Karpas-422 (cell line): ENCODE results near the gene SLC11A1. TPM values are rescaled to one million over a fixed set of nuclear protein-coding genes. Genes with fewer than 3 reads are reported as not detected.
A peak's percentile ranks its signal among the peaks of the same experiment; 100 is the strongest.

Source experiments
- DNase-seq: peaks from one replicate; pipeline ENCODE4 v3.0.0-alpha.2; 2015
- H2AFZ ChIP-seq: fragments of 200-600 bp; sonication (generic); 2 replicates; pipeline ENCODE4 v1.6.1; 2014; ENCODE audit warnings: antibody characterized with exemption, low read length, mixed read lengths
- H3K27ac ChIP-seq: fragments of 200-600 bp; sonication (generic); 2 replicates; pipeline ENCODE4 v1.5.1; 2014; ENCODE audit warnings: mild to moderate bottlenecking, low read length, moderate library complexity
- H3K27me3 ChIP-seq: fragments of 200-600 bp; sonication (generic); 2 replicates; pipeline ENCODE4 v1.6.1; 2014; ENCODE audit warnings: low read length, mixed read lengths
- H3K36me3 ChIP-seq: fragments of 200-600 bp; sonication (generic); 2 replicates; pipeline ENCODE4 v1.6.1; 2014; ENCODE audit warnings: low read length, mixed read lengths; ENCODE audit not compliant: insufficient read depth
- H3K4me1 ChIP-seq: fragments of 200-600 bp; sonication (generic); 2 replicates; pipeline ENCODE4 v1.6.1; 2014; ENCODE audit warnings: mild to moderate bottlenecking, low read length, mixed read lengths
- H3K4me2 ChIP-seq: fragments of 200-600 bp; sonication (generic); 2 replicates; pipeline ENCODE4 v1.6.1; 2014; ENCODE audit warnings: low read length, low read depth, mild to moderate bottlenecking; ENCODE audit not compliant: poor library complexity, severe bottlenecking
- H3K4me3 ChIP-seq: fragments of 200-600 bp; sonication (generic); 2 replicates; pipeline ENCODE4 v1.5.1; 2014; ENCODE audit warnings: mild to moderate bottlenecking, antibody characterized with exemption, low read length, mixed read lengths
- H3K79me2 ChIP-seq: fragments of 200-600 bp; sonication (generic); 2 replicates; pipeline ENCODE4 v1.6.1; 2014; ENCODE audit warnings: mild to moderate bottlenecking, low read length, mixed read lengths
- H3K9ac ChIP-seq: fragments of 200-600 bp; sonication (generic); 2 replicates; pipeline ENCODE4 v1.6.0; 2014; ENCODE audit warnings: low read length
- H3K9me2 ChIP-seq: fragments of 200-600 bp; sonication (generic), shearing (Covaris generic); replicated peaks from 2 replicates; pipeline ENCODE4 v1.6.0; 2014; ENCODE audit warnings: mild to moderate bottlenecking, low read length, moderate library complexity; ENCODE audit not compliant: insufficient read depth
- H3K9me3 ChIP-seq: fragments of 300-700, 200-600 bp; sonication (generic); 2 replicates; pipeline ENCODE4 v1.6.1; 2014; ENCODE audit warnings: low read length, mixed read lengths
- H4K20me1 ChIP-seq: fragments of 200-600 bp; sonication (generic); 2 replicates; pipeline ENCODE4 v1.6.1; 2014; ENCODE audit warnings: mild to moderate bottlenecking, antibody characterized with exemption, low read length, low read depth; ENCODE audit not compliant: insufficient read depth
- total RNA-seq: library from RNA; depleted of rRNA; stranded (reverse); fragments of >200 nt; shearing (Covaris generic); gene quantifications from 2 replicates; pipeline ENCODE4 v1.2.3, GENCODE V29; 2014; ENCODE audit warnings: low replicate concordance

SLC11A1 gene
- total RNA-seq, 1 experiment from 2014 or later, result not detected

- DNase-seq, result no peak
- no peak overlapping the region for H2AFZ ChIP-seq
- H3K9ac ChIP-seq, result no peak overlapping the region
- H3K9me2 ChIP-seq, result no peaks in the 10 kb centered on the region
- H3K4me2 ChIP-seq, result no peak overlapping the region
- H4K20me1 ChIP-seq, result no peaks in the 10 kb centered on the region
- H3K4me3 ChIP-seq, result no peak overlapping the region
- no peaks in the 10 kb centered on the region for H3K36me3 ChIP-seq
- no peaks in the 10 kb centered on the region for H3K9me3 ChIP-seq
- no peaks in the 10 kb centered on the region for H3K27me3 ChIP-seq
- no peak overlapping the region for H3K27ac ChIP-seq
- H3K79me2 ChIP-seq, result no peaks in the 10 kb centered on the region
- peaks cover 35% of the 10 kb centered on the region for H3K4me1 ChIP-seq
These were observed 11.7 kb downstream of the SLC11A1 start for GRCh38 chr2:218393750-218394290.

GRCh38 chr2:218394298-218395089 lies 12.4 kb downstream of the SLC11A1 start:
- Histone ChIP-seq H3K4me3 (no peak overlapping the region), H3K27me3 (no peaks in the 10 kb centered on the region), H4K20me1 (no peaks in the 10 kb centered on the region), H3K4me2 (no peak overlapping the region), H2AFZ (no peak overlapping the region), H3K79me2 (no peaks in the 10 kb centered on the region), H3K9me2 (no peaks in the 10 kb centered on the region), H3K4me1 (peaks cover 42% of the 10 kb centered on the region), H3K9ac (no peak overlapping the region), H3K36me3 (no peaks in the 10 kb centered on the region), H3K9me3 (no peaks in the 10 kb centered on the region), H3K27ac (no peak overlapping the region)
- DNase-seq, result no peak

GRCh38 chr2:218395090-218395444 lies 13.0 kb downstream of the SLC11A1 start:
- no peaks in the 10 kb centered on the region for H3K27me3 ChIP-seq
- H2AFZ ChIP-seq, result no peak overlapping the region
- no peaks in the 10 kb centered on the region for H4K20me1 ChIP-seq
- H3K9me2 ChIP-seq, result no peaks in the 10 kb centered on the region
- H3K27ac ChIP-seq, result no peak overlapping the region
- H3K9me3 ChIP-seq, result no peaks in the 10 kb centered on the region
- H3K4me3 ChIP-seq, result no peak overlapping the region
- peak overlapping the region; percentile 95 for H3K4me2 ChIP-seq
- peaks cover 42% of the 10 kb centered on the region for H3K4me1 ChIP-seq
- no peak for DNase-seq
- no peaks in the 10 kb centered on the region for H3K36me3 ChIP-seq
- peaks cover 1% of the 10 kb centered on the region; the same call in 1 of the 2 replicates for H3K79me2 ChIP-seq
- H3K9ac ChIP-seq, result no peak overlapping the region

- peak overlapping the region; percentile 93 for H2AFZ ChIP-seq
- no peaks in the 10 kb centered on the region for H3K27me3 ChIP-seq
- H3K4me3 ChIP-seq, result peak overlapping the region; percentile 78
- peak; percentile 76 for DNase-seq
- peak overlapping the region; percentile 95 for H3K4me2 ChIP-seq
- H3K4me1 ChIP-seq, result peaks cover 42% of the 10 kb centered on the region
- peak overlapping the region; percentile 63 for H3K9ac ChIP-seq
- peaks cover 5% of the 10 kb centered on the region for H3K79me2 ChIP-seq
- H3K27ac ChIP-seq, result peak overlapping the region; percentile 61
- H3K9me3 ChIP-seq, result no peaks in the 10 kb centered on the region
- H3K36me3 ChIP-seq, result no peaks in the 10 kb centered on the region
- H3K9me2 ChIP-seq, result no peaks in the 10 kb centered on the region
- no peaks in the 10 kb centered on the region for H4K20me1 ChIP-seq
These were observed 13.4 kb downstream of the SLC11A1 start for GRCh38 chr2:218395456-218395825.

- Histone ChIP-seq H3K27ac (peak overlapping the region; percentile 83), H2AFZ (peak overlapping the region; percentile 97), H4K20me1 (no peaks in the 10 kb centered on the region), H3K9ac (peak overlapping the region; percentile 87), H3K79me2 (peaks cover 10% of the 10 kb centered on the region), H3K4me1 (peaks cover 44% of the 10 kb centered on the region), H3K4me3 (peak overlapping the region; percentile 78), H3K9me2 (no peaks in the 10 kb centered on the region), H3K4me2 (peak overlapping the region; percentile 95), H3K9me3 (no peaks in the 10 kb centered on the region), H3K36me3 (no peaks in the 10 kb centered on the region), H3K27me3 (no peaks in the 10 kb centered on the region)
- peak; percentile 98 for DNase-seq
These were observed 14.0 kb downstream of the SLC11A1 start for GRCh38 chr2:218395826-218396687.

- DNase-seq, result peak; percentile 53
- Histone ChIP-seq H3K36me3 (no peaks in the 10 kb centered on the region), H2AFZ (no peak overlapping the region), H4K20me1 (no peaks in the 10 kb centered on the region), H3K4me2 (peak overlapping the region; percentile 95), H3K9ac (peak overlapping the region; percentile 87), H3K27me3 (no peaks in the 10 kb centered on the region), H3K27ac (no peak overlapping the region), H3K9me3 (no peaks in the 10 kb centered on the region), H3K4me3 (peak overlapping the region; percentile 78), H3K4me1 (peaks cover 51% of the 10 kb centered on the region), H3K79me2 (peaks cover 18% of the 10 kb centered on the region), H3K9me2 (no peaks in the 10 kb centered on the region)
These were observed 14.8 kb downstream of the SLC11A1 start for GRCh38 chr2:218396688-218397462.

- H3K27me3 ChIP-seq, result no peaks in the 10 kb centered on the region
- peaks cover 3% of the 10 kb centered on the region; the same call in 1 of the 2 replicates for H3K36me3 ChIP-seq
- no peaks in the 10 kb centered on the region for H4K20me1 ChIP-seq
- H2AFZ ChIP-seq, result no peak overlapping the region
- no peaks in the 10 kb centered on the region for H3K9me3 ChIP-seq
- H3K79me2 ChIP-seq, result peaks cover 22% of the 10 kb centered on the region
- no peaks in the 10 kb centered on the region for H3K9me2 ChIP-seq
- peaks cover 51% of the 10 kb centered on the region for H3K4me1 ChIP-seq
- H3K4me2 ChIP-seq, result peak overlapping the region; percentile 95
- peak overlapping the region; percentile 55 for H3K9ac ChIP-seq
- H3K27ac ChIP-seq, result no peak overlapping the region
- no peak for DNase-seq
- peak overlapping the region; percentile 59; the same call in 1 of the 2 replicates for H3K4me3 ChIP-seq
These were observed 15.4 kb downstream of the SLC11A1 start for GRCh38 chr2:218397463-218397819.
